ENCODE data around the gene UNC119B.

UNC119B gene

DNA sequence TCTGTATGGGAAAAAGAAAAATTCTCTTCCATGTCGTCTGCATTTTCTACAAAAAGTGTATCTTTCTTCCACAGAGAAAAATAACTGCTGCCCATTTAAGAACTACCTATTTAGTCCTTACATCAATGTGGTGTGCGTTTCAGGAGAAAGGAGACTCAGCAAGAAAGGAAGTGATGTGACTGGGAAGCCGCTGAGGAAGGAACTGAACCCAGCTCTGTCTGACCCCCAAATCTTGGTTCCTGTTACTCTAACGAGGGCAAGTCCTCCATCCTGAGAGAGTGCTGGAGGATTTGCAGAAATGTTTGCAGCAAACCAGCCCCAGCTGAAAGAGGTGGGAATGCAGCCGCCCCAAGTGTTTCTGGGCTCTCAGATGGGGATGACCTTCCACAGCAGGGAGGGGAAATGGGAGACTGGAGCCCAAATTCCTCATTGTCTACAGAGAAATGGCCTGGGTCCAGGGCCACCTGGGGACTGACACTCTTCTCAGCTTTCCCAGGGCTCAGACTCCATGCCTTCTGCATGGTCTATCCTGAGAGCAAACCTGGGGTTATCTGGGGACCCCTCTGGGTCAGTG lies 30.0 kb upstream of the UNC119B start:
- TF ChIP-seq, protein P1, sequence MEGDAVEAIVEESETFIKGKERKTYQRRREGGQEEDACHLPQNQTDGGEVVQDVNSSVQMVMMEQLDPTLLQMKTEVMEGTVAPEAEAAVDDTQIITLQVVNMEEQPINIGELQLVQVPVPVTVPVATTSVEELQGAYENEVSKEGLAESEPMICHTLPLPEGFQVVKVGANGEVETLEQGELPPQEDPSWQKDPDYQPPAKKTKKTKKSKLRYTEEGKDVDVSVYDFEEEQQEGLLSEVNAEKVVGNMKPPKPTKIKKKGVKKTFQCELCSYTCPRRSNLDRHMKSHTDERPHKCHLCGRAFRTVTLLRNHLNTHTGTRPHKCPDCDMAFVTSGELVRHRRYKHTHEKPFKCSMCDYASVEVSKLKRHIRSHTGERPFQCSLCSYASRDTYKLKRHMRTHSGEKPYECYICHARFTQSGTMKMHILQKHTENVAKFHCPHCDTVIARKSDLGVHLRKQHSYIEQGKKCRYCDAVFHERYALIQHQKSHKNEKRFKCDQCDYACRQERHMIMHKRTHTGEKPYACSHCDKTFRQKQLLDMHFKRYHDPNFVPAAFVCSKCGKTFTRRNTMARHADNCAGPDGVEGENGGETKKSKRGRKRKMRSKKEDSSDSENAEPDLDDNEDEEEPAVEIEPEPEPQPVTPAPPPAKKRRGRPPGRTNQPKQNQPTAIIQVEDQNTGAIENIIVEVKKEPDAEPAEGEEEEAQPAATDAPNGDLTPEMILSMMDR (IDR thresholded peaks at IDR 0.05; ENCODE audit: low read depth, low read length), result no peak
- H3K4me3 ChIP-seq (replicated peaks in 1 of 2; ENCODE audit: low read depth in 2 of 2, low read length in 2 of 2), result no peak overlapping the region
- DNase-seq (ENCODE audit: low read depth in 2 of 2), result no peak

DNA sequence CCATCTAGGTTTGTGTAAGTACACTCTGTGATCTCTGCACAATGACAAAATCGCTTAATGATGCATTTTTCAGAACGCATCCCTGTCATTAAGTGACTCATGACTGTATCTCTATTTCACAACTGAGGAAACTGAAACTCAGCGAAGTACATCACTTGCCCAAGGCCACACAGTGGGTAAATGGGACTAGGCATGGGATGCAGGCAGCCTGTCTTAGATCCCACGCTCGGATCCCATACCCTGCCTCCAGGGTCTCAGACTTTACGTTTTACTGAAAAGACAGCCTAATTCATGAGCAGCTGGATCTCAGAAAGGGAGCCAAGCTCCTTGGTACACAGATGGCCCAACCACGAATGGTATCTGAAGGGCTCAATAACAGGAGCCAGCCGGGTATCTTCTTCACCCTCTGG lies 25.7 kb upstream of the UNC119B start:
- H3K4me3 ChIP-seq (replicated peaks in 1 of 2; ENCODE audit: low read depth in 2 of 2, low read length in 2 of 2), result no peak overlapping the region
- TF ChIP-seq, protein P1 (IDR thresholded peaks at IDR 0.05; ENCODE audit: low read depth, low read length), result no peak
- DNase-seq (ENCODE audit: low read depth in 2 of 2), result peak in 1 of 2 donors; percentile 78

DNA sequence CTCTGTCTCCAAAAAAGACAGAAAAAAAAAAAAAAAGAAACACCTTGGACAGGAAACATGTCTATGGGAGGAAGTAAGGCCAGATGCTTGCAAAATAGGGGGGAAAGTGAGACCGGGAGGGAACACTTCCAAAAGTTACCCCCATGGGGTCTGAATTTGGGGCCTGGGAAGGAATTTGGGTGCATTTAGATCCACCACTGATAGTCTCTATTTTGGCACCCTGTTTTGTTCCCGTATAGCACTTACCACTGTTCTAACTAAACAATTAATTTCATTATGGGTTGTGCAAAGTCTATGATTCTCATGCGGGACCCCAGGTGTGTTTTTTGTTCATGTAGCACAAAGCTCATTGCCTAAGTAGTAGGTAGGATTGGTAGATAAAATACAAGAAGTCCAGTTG lies 24.7 kb upstream of the UNC119B start:
- no peak for DNase-seq (ENCODE audit: low read depth in 2 of 2)
- TF ChIP-seq, protein P1 (IDR thresholded peaks at IDR 0.05; ENCODE audit: low read depth, low read length), result no peak
- H3K4me3 ChIP-seq (replicated peaks in 1 of 2; ENCODE audit: low read depth in 2 of 2, low read length in 2 of 2), result no peak overlapping the region

DNA sequence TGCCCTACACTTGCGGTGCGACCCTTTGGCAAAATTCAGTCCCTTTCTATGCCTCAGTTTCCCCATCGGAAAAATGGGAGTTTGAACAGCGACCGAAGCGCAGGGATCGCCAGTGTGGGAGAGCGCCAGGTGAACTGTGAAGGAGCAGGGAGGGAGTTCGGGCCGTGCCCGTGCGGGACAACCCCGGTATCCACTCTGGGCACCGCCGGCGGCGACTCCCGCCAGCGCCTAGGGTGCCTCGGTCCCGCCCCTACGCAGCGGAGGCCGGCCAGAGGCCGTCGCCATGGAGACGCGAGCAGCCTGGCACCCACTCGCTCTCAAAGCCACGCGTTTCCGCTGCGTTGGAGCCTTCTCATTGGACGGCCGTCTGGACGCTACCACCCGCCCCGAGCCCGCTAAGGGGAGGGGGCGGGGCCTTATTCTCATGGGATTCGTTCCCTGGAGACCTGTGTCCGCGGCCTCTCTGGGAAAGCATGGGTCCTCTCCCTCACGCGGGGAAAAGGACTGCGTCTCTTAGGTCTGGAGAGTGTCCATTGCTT lies 24.0 kb upstream of the UNC119B start:
- TF ChIP-seq, protein P1 (IDR thresholded peaks at IDR 0.05; ENCODE audit: low read depth, low read length), result no peak
- H3K4me3 ChIP-seq (replicated peaks in 1 of 2; ENCODE audit: low read depth in 2 of 2, low read length in 2 of 2), result peak overlapping the region; percentile 77 to 84
- DNase-seq (ENCODE audit: low read depth in 2 of 2), result peak; percentile 98

DNA sequence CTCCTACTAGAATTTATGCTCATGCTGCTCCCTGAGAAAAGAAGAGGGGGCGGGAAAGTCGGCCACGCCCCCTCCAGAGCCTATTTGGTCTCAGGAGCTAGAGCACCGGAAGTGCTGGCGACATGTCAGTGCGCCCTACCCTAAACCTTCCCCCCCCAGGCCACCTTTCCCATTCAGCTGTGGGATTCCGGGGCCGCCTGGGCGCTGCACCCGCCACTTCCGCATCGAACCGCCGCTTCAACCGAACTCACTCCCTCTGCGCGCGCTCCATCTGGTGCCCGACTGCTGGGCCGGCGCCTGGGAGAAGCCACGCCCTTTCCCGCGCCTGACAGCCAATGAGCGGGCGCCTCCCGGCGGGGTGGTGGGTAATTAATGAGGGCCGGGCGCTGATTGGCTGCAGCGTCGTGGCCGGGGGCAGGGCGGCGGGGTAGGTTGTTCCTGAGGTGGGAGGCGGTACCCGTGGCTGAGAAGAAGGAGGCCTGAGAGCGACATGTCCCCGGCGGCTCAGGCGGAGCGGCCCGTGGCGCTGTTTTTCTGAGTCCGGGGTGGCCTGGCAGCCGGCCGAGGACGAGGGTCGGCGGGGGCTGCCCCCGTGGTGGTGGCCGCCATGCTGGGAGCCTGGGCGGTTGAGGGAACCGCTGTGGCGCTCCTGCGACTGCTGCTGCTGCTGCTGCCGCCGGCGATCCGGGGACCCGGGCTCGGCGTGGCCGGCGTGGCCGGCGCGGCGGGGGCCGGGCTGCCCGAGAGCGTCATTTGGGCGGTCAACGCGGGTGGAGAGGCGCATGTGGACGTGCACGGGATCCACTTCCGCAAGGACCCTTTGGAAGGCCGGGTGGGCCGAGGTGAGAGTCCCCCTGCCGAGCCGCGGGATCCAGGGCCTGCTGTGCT lies 23.3 kb upstream of the UNC119B start, which contains the start of gene MLEC:
Gene MLEC, plus strand, starts transcription at position 460 of the 888 bp plus-strand sequence. Its CDS starts 148 bp downstream, at position 608.
- DNase-seq (ENCODE audit: low read depth in 2 of 2), result peak; percentile 97 to 98
- TF ChIP-seq, protein P1 (IDR thresholded peaks at IDR 0.05; ENCODE audit: low read depth, low read length), result peak; percentile 12
- H3K4me3 ChIP-seq (replicated peaks in 1 of 2; ENCODE audit: low read depth in 2 of 2, low read length in 2 of 2), result peak within 1 kb of the TSS; percentile 77 to 84

DNA sequence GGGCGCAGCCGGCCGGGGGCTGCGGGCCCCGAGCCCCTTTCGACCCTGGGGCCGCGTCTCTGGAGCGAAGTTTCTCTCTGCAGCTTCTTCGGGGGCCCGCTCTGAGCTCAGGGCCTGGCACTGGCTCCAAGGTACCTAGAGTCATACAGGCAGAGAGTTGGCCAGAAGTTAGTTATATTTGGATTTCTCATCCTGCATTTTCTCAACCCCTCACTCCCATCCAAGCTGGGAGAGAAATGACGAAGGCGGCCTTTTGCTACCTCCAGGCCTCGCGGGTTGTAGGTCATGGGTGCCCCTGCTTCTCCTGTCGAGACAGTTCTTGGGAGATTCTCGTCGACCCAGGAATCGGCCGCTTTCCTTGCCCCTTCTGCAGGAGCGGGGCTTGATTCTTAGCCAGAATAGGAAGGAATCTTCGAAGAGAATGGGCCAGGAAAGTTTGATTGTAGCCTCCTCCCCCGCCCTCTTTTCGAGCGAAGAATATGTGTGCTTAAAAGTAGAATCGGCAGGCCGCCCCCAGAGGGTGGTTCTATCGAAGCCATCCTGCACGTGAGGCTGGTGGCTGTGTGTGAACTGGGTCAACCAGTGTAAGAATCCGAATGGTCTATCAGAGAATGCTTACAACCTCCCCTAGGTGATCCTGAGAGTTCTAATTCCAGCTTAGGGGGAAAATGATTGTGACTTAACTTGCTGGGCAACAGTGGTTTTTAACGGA lies 22.5 kb upstream of the UNC119B start:
- TF ChIP-seq, protein P1 (IDR thresholded peaks at IDR 0.05; ENCODE audit: low read depth, low read length), result no peak
- peak in 1 of 2 donors; percentile 24 for DNase-seq (ENCODE audit: low read depth in 2 of 2)
- H3K4me3 ChIP-seq (replicated peaks in 1 of 2; ENCODE audit: low read depth in 2 of 2, low read length in 2 of 2), result peak overlapping the region; percentile 77 to 84
